HepG2 (cell line): ENCODE results near the gene HOXD8. TPM values are rescaled to one million over a fixed set of nuclear protein-coding genes. Genes with fewer than 3 reads are reported as not detected.

Experiments used
- ZBTB8A ChIP-seq: sonication (generic); formaldehyde crosslinking; IDR thresholded peaks from 2 replicates; pipeline ENCODE4 v1.4.0; 2020; ENCODE audit warnings: mild to moderate bottlenecking, low read depth, missing genetic modification reagents, borderline replicate concordance
- ZNF788 ChIP-seq: sonication (generic); formaldehyde crosslinking; IDR thresholded peaks from 2 replicates; pipeline ENCODE4 v1.5.0; 2020; ENCODE audit warnings: mild to moderate bottlenecking, missing genetic modification reagents, borderline replicate concordance
- polyA plus RNA-seq, 8 experiments: library from polyadenylated mRNA; depleted of rRNA in 3 of 8; stranded (reverse) in 7 of 8; unstranded in 1 of 8; fragments of >200 nt; fragmentation: Illumina TruSeq in 4 of 8; extraction: Trizol in 4 of 8; gene quantifications; 2 replicates each; pipeline versions ENCODE4 v1.2.1 to v1.2.3, GENCODE V29; 2011 to 2016; ENCODE audit warnings: low read depth in 4 of 8, missing spikeins in 1 of 8, mixed read lengths in 1 of 8; ENCODE audit not compliant: insufficient read depth in 1 of 8
- total RNA-seq, 5 experiments: library from RNA; depleted of rRNA; stranded (reverse); fragments of >200 nt; fragmentation: Illumina TruSeq; extraction: Trizol; gene quantifications; 2 replicates each; pipeline ENCODE4 v1.2.3, GENCODE V29; 2016; ENCODE audit warnings: low read depth in 1 of 5
- TF ChIP-seq, protein P1 (sequence below): fragments of 450-650 bp; IDR thresholded peaks from 2 replicates; pipeline ENCODE4 v1.6.1; 2017; ENCODE audit warnings: mild to moderate bottlenecking
- TF ChIP-seq, protein P2 (sequence below): sonication (generic); formaldehyde crosslinking; IDR thresholded peaks from 2 replicates; pipeline ENCODE4 v1.9.0; 2021; ENCODE audit warnings: missing genetic modification reagents, borderline replicate concordance

HOXD8 gene
- total and polyA plus RNA-seq, 2 of the 13 experiments (the other 11 are each of a cell fraction or from before 2014, with no cell fraction given) = not detected

DNA sequence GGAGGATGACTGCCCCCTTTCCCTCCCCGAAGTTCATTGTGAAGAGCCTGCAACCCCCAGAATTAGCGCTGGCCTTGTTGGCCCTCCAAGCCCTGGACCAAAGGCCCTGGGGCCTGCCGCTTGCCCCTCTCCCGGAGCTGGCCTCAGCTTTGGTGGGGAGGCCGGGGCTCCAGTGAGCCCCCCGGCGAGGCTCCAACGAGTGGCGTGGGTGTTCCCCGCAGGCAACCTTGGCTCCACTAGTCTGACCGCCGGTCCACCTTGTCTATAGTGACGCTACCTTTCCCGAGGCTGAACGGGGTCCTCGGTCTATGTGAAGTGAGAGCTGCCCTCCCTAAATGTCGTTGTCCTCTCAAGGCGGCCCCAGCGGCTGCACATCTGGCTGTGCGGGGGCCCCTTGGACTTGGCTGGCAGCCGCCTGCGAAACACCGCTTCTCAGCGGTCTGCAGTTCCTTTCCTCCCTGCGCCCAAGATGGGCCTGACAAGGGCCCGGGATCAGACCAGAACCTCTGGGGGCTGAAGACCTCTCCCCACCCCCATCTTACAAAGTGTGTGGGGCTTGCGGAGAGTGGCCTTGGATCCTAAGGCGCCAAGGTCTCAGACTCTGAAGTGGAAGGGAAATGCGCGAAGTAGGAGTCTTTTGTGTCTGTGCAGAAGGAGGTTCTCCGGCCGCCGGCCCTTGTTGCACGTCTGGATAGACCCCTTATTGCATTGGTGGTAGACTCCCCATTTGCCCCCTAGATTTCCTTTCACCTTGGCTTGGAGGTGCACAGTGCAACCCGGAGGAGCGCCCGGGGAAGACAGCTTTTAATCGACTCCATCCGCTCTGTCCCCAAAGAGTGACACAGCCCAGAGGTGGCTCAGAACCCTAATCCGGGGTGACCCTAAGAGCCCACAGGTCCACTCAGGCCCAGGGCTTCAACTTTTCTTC lies 16.9 kb upstream of the HOXD8 start (continued):
- TF ChIP-seq ZBTB8A (CRISPR knock-in tag) (no peak), ZNF788 (CRISPR knock-in tag) (no peak)
- TF ChIP-seq, protein P1, sequence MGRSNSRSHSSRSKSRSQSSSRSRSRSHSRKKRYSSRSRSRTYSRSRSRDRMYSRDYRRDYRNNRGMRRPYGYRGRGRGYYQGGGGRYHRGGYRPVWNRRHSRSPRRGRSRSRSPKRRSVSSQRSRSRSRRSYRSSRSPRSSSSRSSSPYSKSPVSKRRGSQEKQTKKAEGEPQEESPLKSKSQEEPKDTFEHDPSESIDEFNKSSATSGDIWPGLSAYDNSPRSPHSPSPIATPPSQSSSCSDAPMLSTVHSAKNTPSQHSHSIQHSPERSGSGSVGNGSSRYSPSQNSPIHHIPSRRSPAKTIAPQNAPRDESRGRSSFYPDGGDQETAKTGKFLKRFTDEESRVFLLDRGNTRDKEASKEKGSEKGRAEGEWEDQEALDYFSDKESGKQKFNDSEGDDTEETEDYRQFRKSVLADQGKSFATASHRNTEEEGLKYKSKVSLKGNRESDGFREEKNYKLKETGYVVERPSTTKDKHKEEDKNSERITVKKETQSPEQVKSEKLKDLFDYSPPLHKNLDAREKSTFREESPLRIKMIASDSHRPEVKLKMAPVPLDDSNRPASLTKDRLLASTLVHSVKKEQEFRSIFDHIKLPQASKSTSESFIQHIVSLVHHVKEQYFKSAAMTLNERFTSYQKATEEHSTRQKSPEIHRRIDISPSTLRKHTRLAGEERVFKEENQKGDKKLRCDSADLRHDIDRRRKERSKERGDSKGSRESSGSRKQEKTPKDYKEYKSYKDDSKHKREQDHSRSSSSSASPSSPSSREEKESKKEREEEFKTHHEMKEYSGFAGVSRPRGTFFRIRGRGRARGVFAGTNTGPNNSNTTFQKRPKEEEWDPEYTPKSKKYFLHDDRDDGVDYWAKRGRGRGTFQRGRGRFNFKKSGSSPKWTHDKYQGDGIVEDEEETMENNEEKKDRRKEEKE = no peak
- TF ChIP-seq, protein P2, sequence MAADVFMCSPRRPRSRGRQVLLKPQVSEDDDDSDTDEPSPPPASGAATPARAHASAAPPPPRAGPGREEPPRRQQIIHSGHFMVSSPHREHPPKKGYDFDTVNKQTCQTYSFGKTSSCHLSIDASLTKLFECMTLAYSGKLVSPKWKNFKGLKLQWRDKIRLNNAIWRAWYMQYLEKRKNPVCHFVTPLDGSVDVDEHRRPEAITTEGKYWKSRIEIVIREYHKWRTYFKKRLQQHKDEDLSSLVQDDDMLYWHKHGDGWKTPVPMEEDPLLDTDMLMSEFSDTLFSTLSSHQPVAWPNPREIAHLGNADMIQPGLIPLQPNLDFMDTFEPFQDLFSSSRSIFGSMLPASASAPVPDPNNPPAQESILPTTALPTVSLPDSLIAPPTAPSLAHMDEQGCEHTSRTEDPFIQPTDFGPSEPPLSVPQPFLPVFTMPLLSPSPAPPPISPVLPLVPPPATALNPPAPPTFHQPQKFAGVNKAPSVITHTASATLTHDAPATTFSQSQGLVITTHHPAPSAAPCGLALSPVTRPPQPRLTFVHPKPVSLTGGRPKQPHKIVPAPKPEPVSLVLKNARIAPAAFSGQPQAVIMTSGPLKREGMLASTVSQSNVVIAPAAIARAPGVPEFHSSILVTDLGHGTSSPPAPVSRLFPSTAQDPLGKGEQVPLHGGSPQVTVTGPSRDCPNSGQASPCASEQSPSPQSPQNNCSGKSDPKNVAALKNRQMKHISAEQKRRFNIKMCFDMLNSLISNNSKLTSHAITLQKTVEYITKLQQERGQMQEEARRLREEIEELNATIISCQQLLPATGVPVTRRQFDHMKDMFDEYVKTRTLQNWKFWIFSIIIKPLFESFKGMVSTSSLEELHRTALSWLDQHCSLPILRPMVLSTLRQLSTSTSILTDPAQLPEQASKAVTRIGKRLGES = no peak
